ENCODE results near the gene ZDHHC15.
"Not testable (repeated sequence)": the region's sequence is repeated elsewhere in the genome, so short reads cannot be mapped to it uniquely, and the experiment has no call there.

Gene ZDHHC15

GRCh38 chrX:75522565-75523431 is at the start of gene ZDHHC15:
TSS of gene ZDHHC15 (minus strand) at chrX:75523037. CDS start at chrX:75523024, 13 bp downstream.
- Mint-ChIP-seq H3K27ac (peak within 1 kb of the TSS; percentile 51), H3K36me3 (no peaks in the 10 kb centered on the region), H3K27me3 (no peaks in the 10 kb centered on the region), H3K9me3 (no peaks in the 10 kb centered on the region), H3K4me1 (peaks cover 18% of the 10 kb centered on the region), H3K4me3 (peak within 1 kb of the TSS; percentile 77)
- CTCF ChIA-PET, result interaction anchor here (0.6 to 1.2 kb wide), 2 partner anchors 26 to 134 kb away, joined by 3 to 4 read pairs; no protein-coding TSS in a partner anchor
- peak; percentile 61 for DNase-seq

GRCh38 chrX:75560544-75560943 is 37.7 kb upstream of the ZDHHC15 start:
- H3K4me1 Mint-ChIP-seq, H3K9me3 Mint-ChIP-seq, CTCF ChIA-PET, H3K4me3 Mint-ChIP-seq, DNase-seq, H3K36me3 Mint-ChIP-seq, H3K27ac Mint-ChIP-seq, H3K27me3 Mint-ChIP-seq: not testable (repeated sequence)

DNA sequence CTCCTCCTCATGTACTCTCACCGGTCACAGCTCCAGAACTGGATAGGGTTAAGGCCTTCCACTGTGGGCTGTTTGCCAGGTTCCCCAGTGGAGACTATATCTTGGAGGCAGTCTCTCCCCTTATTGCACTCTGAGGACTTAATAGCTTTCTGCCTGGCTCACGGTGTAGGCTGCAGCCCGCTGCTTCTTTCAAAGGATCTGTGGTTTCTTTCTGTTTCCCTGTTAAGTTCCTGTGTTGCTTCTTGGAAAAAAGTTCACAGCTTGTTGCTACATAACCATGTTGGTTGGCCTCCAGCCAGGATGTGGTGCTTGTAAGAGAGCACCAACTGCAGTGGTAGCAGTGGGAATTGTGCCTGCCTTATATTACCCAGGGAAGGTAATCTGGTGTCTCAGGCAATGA is 24.9 kb upstream of the ZDHHC15 start:
- CTCF ChIA-PET, result no interaction called here
- Mint-ChIP-seq H3K9me3 (no peaks in the 10 kb centered on the region), H3K27me3 (no peaks in the 10 kb centered on the region)

GRCh38 chrX:75546724-75547511 is 24.1 kb upstream of the ZDHHC15 start:
- no peaks in the 10 kb centered on the region for H3K4me1 Mint-ChIP-seq
- H3K36me3 Mint-ChIP-seq, result no peaks in the 10 kb centered on the region
- H3K4me3 Mint-ChIP-seq, result no peak overlapping the region
- no peaks in the 10 kb centered on the region for H3K9me3 Mint-ChIP-seq
- no peaks in the 10 kb centered on the region for H3K27me3 Mint-ChIP-seq
- CTCF ChIA-PET, result no interaction called here
- H3K27ac Mint-ChIP-seq, result no peak overlapping the region
- no peak for DNase-seq

More for the DNA sequence above, 24.9 kb upstream of the ZDHHC15 start:
- no peak for DNase-seq
- H3K36me3 Mint-ChIP-seq, result no peaks in the 10 kb centered on the region
- H3K4me1 Mint-ChIP-seq, result no peaks in the 10 kb centered on the region
- H3K27ac Mint-ChIP-seq, result no peak overlapping the region
- no peak overlapping the region for H3K4me3 Mint-ChIP-seq

DNA sequence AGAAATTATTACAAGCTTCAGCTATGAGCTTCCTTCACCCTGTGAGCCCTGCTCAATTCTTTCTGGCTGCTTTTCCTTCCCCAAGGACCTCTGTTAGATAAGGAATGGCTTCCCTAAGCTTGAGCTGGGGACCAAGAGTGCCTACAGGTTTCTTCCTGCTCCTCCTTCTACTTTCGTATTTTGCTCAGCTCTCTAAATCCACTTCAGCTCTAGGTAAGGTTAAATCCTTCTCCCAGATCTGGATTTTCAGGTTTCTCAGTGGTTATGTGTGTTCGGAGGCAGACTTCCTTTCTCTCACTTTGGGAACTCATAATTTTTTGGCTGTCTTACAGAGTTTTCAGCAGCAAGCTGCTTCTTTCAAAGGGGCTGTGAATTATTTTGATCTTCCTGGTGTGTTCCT is 21.9 kb upstream of the ZDHHC15 start:
- no peak for DNase-seq
- H3K9me3 Mint-ChIP-seq, result no peaks in the 10 kb centered on the region
- H3K4me3 Mint-ChIP-seq, result no peak overlapping the region
- CTCF ChIA-PET, result no interaction called here
- no peaks in the 10 kb centered on the region for H3K4me1 Mint-ChIP-seq
- no peaks in the 10 kb centered on the region for H3K36me3 Mint-ChIP-seq
- no peaks in the 10 kb centered on the region for H3K27me3 Mint-ChIP-seq
- H3K27ac Mint-ChIP-seq, result no peak overlapping the region

GRCh38 chrX:75483933-75484332 is 38.9 kb downstream of the ZDHHC15 start:
- H3K4me3 Mint-ChIP-seq, result no peak overlapping the region
- no peaks in the 10 kb centered on the region for H3K27me3 Mint-ChIP-seq
- no peak overlapping the region for H3K27ac Mint-ChIP-seq
- H3K9me3 Mint-ChIP-seq, result peaks cover 6% of the 10 kb centered on the region
- H3K4me1 Mint-ChIP-seq, result no peaks in the 10 kb centered on the region
- no peak for DNase-seq
- CTCF ChIA-PET, result no interaction called here
- no peaks in the 10 kb centered on the region for H3K36me3 Mint-ChIP-seq

DNA sequence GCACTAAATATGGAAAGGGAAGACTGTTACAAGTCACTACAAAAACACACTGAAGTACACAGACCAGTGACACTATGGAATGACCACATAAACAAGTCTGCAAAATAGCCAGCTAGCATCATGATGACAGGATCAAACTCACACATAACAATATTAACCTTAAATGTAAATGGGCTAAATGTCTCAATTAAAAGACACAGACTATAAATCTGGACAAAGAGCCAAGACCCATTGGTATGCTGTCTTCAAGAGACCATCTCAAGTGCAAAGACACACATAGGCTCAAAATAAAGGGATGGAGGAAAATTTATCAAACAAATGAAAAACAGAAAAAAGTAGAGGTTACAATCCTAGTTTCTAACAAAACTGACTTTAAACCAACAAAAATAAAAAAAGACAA is 61.1 kb downstream of the ZDHHC15 start:
- H3K27me3 Mint-ChIP-seq, H3K4me3 Mint-ChIP-seq, H3K36me3 Mint-ChIP-seq, DNase-seq, H3K4me1 Mint-ChIP-seq, CTCF ChIA-PET, H3K27ac Mint-ChIP-seq: not testable (repeated sequence)
- peaks cover 19% of the 10 kb centered on the region for H3K9me3 Mint-ChIP-seq

- no peaks in the 10 kb centered on the region for H3K4me1 Mint-ChIP-seq
- CTCF ChIA-PET, result no interaction called here
These were observed 101.1 kb downstream of the ZDHHC15 start for GRCh38 chrX:75421688-75422230.

GRCh38 chrX:75407153-75407552 is 115.7 kb downstream of the ZDHHC15 start:
- H3K4me1 Mint-ChIP-seq, DNase-seq, H3K4me3 Mint-ChIP-seq, CTCF ChIA-PET, H3K27ac Mint-ChIP-seq, H3K36me3 Mint-ChIP-seq, H3K27me3 Mint-ChIP-seq, H3K9me3 Mint-ChIP-seq: not testable (repeated sequence)

More at GRCh38 chrX:75421688-75422230, 101.1 kb downstream of the ZDHHC15 start:
- no peaks in the 10 kb centered on the region for H3K9me3 Mint-ChIP-seq
- H3K27me3 Mint-ChIP-seq, result no peaks in the 10 kb centered on the region
- H3K4me3 Mint-ChIP-seq, result no peak overlapping the region
- DNase-seq, result no peak
- H3K36me3 Mint-ChIP-seq, result no peaks in the 10 kb centered on the region
- H3K27ac Mint-ChIP-seq, result no peak overlapping the region

DNA sequence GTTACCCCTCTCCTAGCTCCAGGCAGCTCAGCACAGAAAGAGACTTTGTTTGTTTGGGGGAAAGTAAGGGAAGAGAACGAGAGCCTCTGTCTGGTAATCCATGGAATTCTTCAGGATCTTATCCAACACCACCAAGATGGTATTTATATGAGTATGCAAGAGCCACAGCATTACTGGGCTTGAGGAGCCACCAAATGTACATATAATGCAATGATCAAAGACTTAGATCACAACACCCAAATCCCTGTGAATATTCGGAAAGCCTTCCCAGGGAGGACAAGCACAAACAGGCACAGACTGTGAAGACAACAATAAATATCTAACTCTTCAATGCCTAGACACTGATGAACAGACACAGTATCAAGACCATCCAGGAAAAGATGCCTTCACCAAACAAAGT is 132.4 kb downstream of the ZDHHC15 start:
- no peaks in the 10 kb centered on the region for H3K4me1 Mint-ChIP-seq
- H3K36me3 Mint-ChIP-seq, result no peaks in the 10 kb centered on the region
- H3K4me3 Mint-ChIP-seq, result no peak overlapping the region
- peaks cover 5% of the 10 kb centered on the region for H3K9me3 Mint-ChIP-seq
- CTCF ChIA-PET, result no interaction called here
- DNase-seq, result no peak
- H3K27me3 Mint-ChIP-seq, result no peaks in the 10 kb centered on the region
- H3K27ac Mint-ChIP-seq, result no peak overlapping the region

- Mint-ChIP-seq H3K36me3 (no peaks in the 10 kb centered on the region), H3K27ac (no peak overlapping the region), H3K4me1 (no peaks in the 10 kb centered on the region), H3K27me3 (no peaks in the 10 kb centered on the region), H3K4me3 (no peak overlapping the region), H3K9me3 (no peaks in the 10 kb centered on the region)
- no peak for DNase-seq
- CTCF ChIA-PET, result no interaction called here
These were observed 153.1 kb downstream of the ZDHHC15 start for GRCh38 chrX:75369721-75370120.

DNA sequence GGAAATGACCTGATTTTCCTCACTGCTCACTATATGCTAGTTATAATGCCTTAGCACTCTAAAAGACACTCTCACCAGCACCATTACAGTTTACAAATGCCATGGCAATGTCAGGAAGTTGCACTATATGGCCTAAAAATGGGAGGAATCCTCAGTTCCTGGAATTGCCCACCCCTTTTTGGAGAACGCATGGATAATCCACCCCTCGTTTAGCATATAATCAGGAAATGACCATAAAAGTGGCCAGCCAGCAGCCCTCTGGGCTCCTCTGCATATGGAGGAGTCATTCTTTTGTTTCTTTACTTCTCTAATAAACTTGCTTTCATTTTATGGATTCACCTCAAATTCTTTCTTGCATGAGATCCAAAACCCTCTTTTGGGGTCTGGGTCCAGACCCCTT is 156.0 kb downstream of the ZDHHC15 start:
- Mint-ChIP-seq H3K27ac (no peak overlapping the region), H3K4me1 (no peaks in the 10 kb centered on the region), H3K27me3 (no peaks in the 10 kb centered on the region), H3K4me3 (no peak overlapping the region), H3K36me3 (no peaks in the 10 kb centered on the region), H3K9me3 (peaks cover 2% of the 10 kb centered on the region)
- CTCF ChIA-PET, result no interaction called here
- no peak for DNase-seq

DNA sequence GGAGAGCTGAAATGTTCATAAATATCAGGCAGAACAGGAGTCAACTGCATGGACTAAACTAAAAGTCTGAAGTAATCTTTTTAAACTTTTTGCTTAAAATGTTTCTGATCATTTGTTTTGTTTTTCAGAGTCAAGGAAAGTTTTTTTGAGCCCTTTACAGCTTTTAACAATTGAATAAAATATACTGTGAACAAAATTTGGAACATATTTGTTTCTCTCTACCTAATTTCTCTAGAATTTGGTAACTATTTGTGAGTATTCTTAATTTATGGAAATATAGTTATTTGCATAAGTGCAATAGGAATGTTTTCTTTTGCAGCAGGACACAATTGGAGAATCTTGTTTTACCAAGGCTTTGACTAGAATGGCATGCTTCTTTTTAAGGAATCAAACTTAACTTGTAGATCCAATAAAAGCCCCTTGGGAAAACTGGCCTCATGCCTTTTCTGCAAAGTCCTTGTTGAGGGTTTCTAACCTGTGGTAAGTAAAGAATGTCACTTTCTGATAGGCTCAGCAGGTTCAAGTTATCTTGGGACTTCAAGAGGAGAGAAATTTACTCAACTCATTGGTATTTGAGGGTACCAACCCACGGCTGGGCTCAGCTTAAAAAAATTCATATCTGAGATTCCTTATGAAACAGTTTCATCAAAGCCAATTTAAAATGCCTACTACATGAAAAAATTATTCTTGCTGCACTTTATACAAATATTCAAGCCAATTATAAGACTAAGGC is 157.4 kb downstream of the ZDHHC15 start:
- Mint-ChIP-seq H3K4me3 (no peak overlapping the region), H3K9me3 (peaks cover 2% of the 10 kb centered on the region), H3K4me1 (no peaks in the 10 kb centered on the region), H3K27me3 (no peaks in the 10 kb centered on the region), H3K36me3 (no peaks in the 10 kb centered on the region), H3K27ac (no peak overlapping the region)
- DNase-seq, result no peak
- CTCF ChIA-PET, result no interaction called here

GRCh38 chrX:75361788-75362187 is 161.0 kb downstream of the ZDHHC15 start:
- Mint-ChIP-seq H3K4me3 (no peak overlapping the region), H3K4me1 (no peaks in the 10 kb centered on the region), H3K27ac (no peak overlapping the region), H3K36me3 (no peaks in the 10 kb centered on the region), H3K9me3 (peaks cover 2% of the 10 kb centered on the region), H3K27me3 (no peaks in the 10 kb centered on the region)
- no peak for DNase-seq
- CTCF ChIA-PET, result no interaction called here
